Measurements from ENCODE around the gene TRIM67.
A peak's percentile ranks its signal among the peaks of the same experiment; 100 is the strongest.

Gene TRIM67

GRCh38 chr1:231183639-231184590 is 22.1 kb downstream of the TRIM67 start:
- DNase-seq (ENCODE audit: low read depth) = no peak

GRCh38 chr1:231184891-231185290 is 23.0 kb downstream of the TRIM67 start:
- DNase-seq (ENCODE audit: low read depth) = no peak

- no peak for DNase-seq (ENCODE audit: low read depth)
Observed at GRCh38 chr1:231185391-231185790, 23.5 kb downstream of the TRIM67 start.

- DNase-seq (ENCODE audit: low read depth) = no peak
Observed at GRCh38 chr1:231186356-231187115, 24.7 kb downstream of the TRIM67 start.

- DNase-seq (ENCODE audit: low read depth) = no peak
Observed at GRCh38 chr1:231187571-231187970, 25.7 kb downstream of the TRIM67 start.

- DNase-seq (ENCODE audit: low read depth) = no peak
Observed at GRCh38 chr1:231188072-231188471, 26.2 kb downstream of the TRIM67 start.

- no peak for DNase-seq (ENCODE audit: low read depth)
Observed at GRCh38 chr1:231188768-231189167, 26.9 kb downstream of the TRIM67 start.

- DNase-seq (ENCODE audit: low read depth) = no peak
Observed at GRCh38 chr1:231189683-231190270, 27.9 kb downstream of the TRIM67 start.

GRCh38 chr1:231190456-231190855 is 28.6 kb downstream of the TRIM67 start:
- DNase-seq (ENCODE audit: low read depth) = no peak

- no peak for DNase-seq (ENCODE audit: low read depth)
Observed at GRCh38 chr1:231192620-231193163, 30.8 kb downstream of the TRIM67 start.

GRCh38 chr1:231193710-231194340 is 32.0 kb downstream of the TRIM67 start:
- DNase-seq (ENCODE audit: low read depth) = no peak

- no peak for DNase-seq (ENCODE audit: low read depth)
Observed at GRCh38 chr1:231194476-231194842, 32.6 kb downstream of the TRIM67 start.

- no peak for DNase-seq (ENCODE audit: low read depth)
Observed at GRCh38 chr1:231194843-231195516, 33.1 kb downstream of the TRIM67 start.

- no peak for DNase-seq (ENCODE audit: low read depth)
Observed at GRCh38 chr1:231196307-231196706, 34.4 kb downstream of the TRIM67 start.

- DNase-seq (ENCODE audit: low read depth) = no peak
Observed at GRCh38 chr1:231196728-231197127, 34.9 kb downstream of the TRIM67 start.

- no peak for DNase-seq (ENCODE audit: low read depth)
Observed at GRCh38 chr1:231199868-231200267, 38.0 kb downstream of the TRIM67 start.

- DNase-seq (ENCODE audit: low read depth) = peak; percentile 62
Observed at GRCh38 chr1:231200388-231201031, 38.7 kb downstream of the TRIM67 start.

- no peak for DNase-seq (ENCODE audit: low read depth)
Observed at GRCh38 chr1:231201375-231201978, 39.6 kb downstream of the TRIM67 start.

GRCh38 chr1:231201979-231202633 is 40.2 kb downstream of the TRIM67 start:
- DNase-seq (ENCODE audit: low read depth) = no peak
